ENCODE results near the gene EPM2A. TPM values are rescaled to one million over a fixed set of nuclear protein-coding genes. Genes with fewer than 3 reads are reported as not detected.

EPM2A gene
- total and polyA plus RNA-seq, 2 of the 4 experiments (the other 2 are of a cell fraction), result 2.1 to 4.5 TPM

GRCh38 chr6:145734486-145735355 lies 599 bp downstream of the EPM2A start:
- H3K4me2 ChIP-seq (ENCODE audit: low read depth, low read length), result peak overlapping the region; percentile 84
- dilution Hi-C loops (cut with HindIII; ENCODE audit: low sequenced_read_pairs, unreplicated experiment) (no loop called here), in situ Hi-C loops (cut with MboI; ENCODE audit: low sequenced_read_pairs) (loop anchor here (5.0 to 25.0 kb wide), 2 partner anchors 78 to 153 kb away; partner anchors contain the start of gene FBXO30), intact Hi-C loops (cut with micrococcal nuclease) (loop anchor here (1.0 to 5.0 kb wide), 3 partner anchors 63 to 153 kb away; no protein-coding TSS in a partner anchor)
- no peaks in the 10 kb centered on the region for H4K20me1 ChIP-seq (ENCODE audit: insufficient read depth, low read length)
- H3K79me1 ChIP-seq (ENCODE audit: low read depth in 1 of 2, low read length in 2 of 2), result peaks cover 2 to 3% of the 10 kb centered on the region in 2 experiments; a peak in 2 of 4 replicates
- H2AK9ac ChIP-seq (replicated peaks; ENCODE audit: low read depth, low read length, poor library complexity), result peak overlapping the region; percentile 33
- H3K4me1 ChIP-seq (ENCODE audit: control insufficient read depth, insufficient read depth, low read length), result no peaks in the 10 kb centered on the region
- no peaks in the 10 kb centered on the region for H3K9me3 ChIP-seq (ENCODE audit: control insufficient read depth, insufficient read depth, low read length)
- H3K9ac ChIP-seq (ENCODE audit: low read depth, low read length), result peak overlapping the region; percentile 87
- H3K4ac ChIP-seq (ENCODE audit: low read depth, low read length), result peak overlapping the region; percentile 84
- H2BK20ac ChIP-seq (ENCODE audit: low read depth, low read length), result no peak overlapping the region
- peak overlapping the region; percentile 95 for H3K27ac ChIP-seq (ENCODE audit: insufficient read depth, low read length)
- H2BK120ac ChIP-seq (ENCODE audit: low read depth, low read length), result peak overlapping the region; percentile 54
- POLR2A ChIA-PET (ENCODE audit: unreplicated experiment), result interaction anchor here (0.5 kb wide), 2 partner anchors 22 to 443 kb away, joined by 3 read pairs; no protein-coding TSS in a partner anchor
- H3K14ac ChIP-seq (replicated peaks; ENCODE audit: low read depth, low read length), result peak overlapping the region; percentile 55; the same call in 1 of the 2 replicates
- H3K4me3 ChIP-seq (ENCODE audit: insufficient read depth, low read depth, low read length), result peak overlapping the region; percentile 69
- peak overlapping the region; percentile 83; the same call in 1 of the 2 replicates for H3K23ac ChIP-seq (ENCODE audit: low read depth, low read length)
- H3K36me3 ChIP-seq (ENCODE audit: control insufficient read depth, insufficient read depth, low read length), result no peaks in the 10 kb centered on the region
- DNase-seq (peak; percentile 85), ATAC-seq (ENCODE audit: low read depth) (peak; percentile 92)
- WGBS, 2 experiments (ENCODE audit: extremely low coverage in 2 of 2, insufficient read length in 1 of 2), result 0% methylated on average over 23 of the region's 74 CpGs; no CpG with 5 or more reads in 1 of the 2 experiments
- BruUV-seq (replicated peaks), result no TSS peak
- CTCF ChIA-PET, result interaction anchor here (1.5 kb wide), 1 partner anchor 13 kb away, joined by 3 read pairs; no protein-coding TSS in a partner anchor
- peak overlapping the region; percentile 87 for H3K56ac ChIP-seq (ENCODE audit: extremely low read depth, insufficient read depth, low read length)
- H2AK5ac ChIP-seq (ENCODE audit: low read depth, low read length), result no peak overlapping the region
- H4K91ac ChIP-seq (ENCODE audit: insufficient read depth, low read depth, low read length), result peak overlapping the region; percentile 84
- H3K27me3 ChIP-seq (ENCODE audit: control insufficient read depth, insufficient read depth, low read length), result no peaks in the 10 kb centered on the region
- peak overlapping the region; percentile 91; the same call in 1 of the 3 replicates for H2BK15ac ChIP-seq (ENCODE audit: low read depth, low read length)
- peak overlapping the region; percentile 67 to 81; a peak in 3 of 4 replicates for H4K8ac ChIP-seq (ENCODE audit: low read depth in 2 of 2, low read length in 2 of 2)
- H2AFZ ChIP-seq (replicated peaks; ENCODE audit: low read length, poor library complexity), result peak overlapping the region; percentile 95
- peak overlapping the region; percentile 81 for H2BK5ac ChIP-seq (ENCODE audit: low read depth, low read length, poor library complexity, severe bottlenecking)
- peak; percentile 87; the same call in 1 of the 2 replicates for TF ChIP-seq POLR2A (IDR thresholded peaks at IDR 0.05; ENCODE audit: low read depth, low read length)
- TF ChIP-seq SMC3 (IDR thresholded peaks at IDR 0.05; ENCODE audit: low read depth, low read length), result no peak
- TF ChIP-seq CTCF (conservative IDR thresholded peaks at IDR 0.05; ENCODE audit: low read depth, low read length), result no peak
- TF ChIP-seq MAZ (IDR thresholded peaks at IDR 0.05; ENCODE audit: borderline replicate concordance, low read depth, low read length), result peak; percentile 48; the same call in 1 of the 2 replicates
- H3K9me1 ChIP-seq (ENCODE audit: insufficient read depth, low read length), result no peaks in the 10 kb centered on the region; the same call in 1 of the 2 replicates
- peak overlapping the region; percentile 62 for H4K5ac ChIP-seq (ENCODE audit: low read depth, low read length)
- H3K18ac ChIP-seq (ENCODE audit: low read depth, low read length), result peak overlapping the region; percentile 55
